Measurements from ENCODE around the gene EYA2.

The EYA2 gene

DNA sequence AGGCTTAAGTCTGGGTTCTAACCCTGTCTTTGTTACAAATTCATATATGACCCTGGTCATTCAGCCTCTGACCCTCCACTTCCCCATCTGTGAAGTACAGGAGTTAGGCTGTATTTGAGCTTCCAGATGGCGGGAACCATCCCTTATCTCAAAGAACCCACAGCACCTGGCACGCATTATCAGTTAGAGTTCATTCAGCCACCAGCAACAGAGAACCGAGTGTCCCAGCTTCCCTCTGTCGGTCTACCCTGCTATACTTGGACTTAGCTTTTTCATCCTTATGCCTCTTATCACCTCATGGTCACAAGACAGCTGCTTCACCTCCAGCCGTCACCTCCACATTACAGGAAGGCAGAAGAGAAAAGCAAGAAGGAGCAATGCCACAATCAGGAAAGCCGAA, 147.8 kb downstream of the EYA2 start:
- DNase-seq (ENCODE audit: low read depth, low spot score), result no peak
- H3K4me3 ChIP-seq (ENCODE audit: low read length), result no peak overlapping the region

DNA sequence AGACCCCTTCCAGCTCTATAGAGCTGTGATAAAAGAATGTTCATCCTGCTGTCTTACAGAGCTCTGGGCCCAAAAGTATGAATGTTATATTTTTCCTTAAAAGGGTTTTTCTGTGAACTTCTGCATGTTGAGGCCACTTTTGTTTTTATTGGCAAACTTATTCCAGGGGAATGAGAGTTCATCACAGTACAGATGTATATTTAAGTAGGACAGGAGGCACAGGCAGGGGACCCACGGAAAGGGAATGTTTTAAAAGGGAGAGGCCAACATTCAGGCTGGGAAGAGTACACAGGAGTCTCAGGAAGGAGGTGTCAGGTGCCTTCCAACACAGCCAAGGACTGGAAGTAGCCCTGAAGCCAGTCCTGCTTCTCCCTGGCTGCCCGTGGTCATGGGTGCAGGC, 148.4 kb downstream of the EYA2 start:
- no peak overlapping the region for H3K4me3 ChIP-seq (ENCODE audit: low read length)
- DNase-seq (ENCODE audit: low read depth, low spot score), result no peak

DNA sequence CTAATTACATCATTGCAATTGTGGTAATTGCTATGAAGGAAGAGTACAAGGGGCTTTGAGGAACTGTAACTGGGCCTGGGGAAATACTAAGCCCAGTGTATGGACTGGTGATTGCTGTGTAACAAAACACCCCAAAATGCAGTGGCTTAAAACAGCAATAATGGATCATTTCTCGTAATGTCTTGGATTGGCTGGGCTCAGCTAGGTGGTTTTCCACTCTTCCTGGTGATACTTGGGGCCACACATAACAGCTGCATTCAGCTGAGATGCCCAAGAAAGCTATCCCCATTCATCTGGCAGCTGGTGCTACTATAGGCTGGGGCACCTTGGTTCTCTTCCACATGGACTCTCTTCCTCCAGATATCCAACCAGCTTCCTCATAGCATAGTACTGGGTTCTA, 150.3 kb downstream of the EYA2 start:
- H3K4me3 ChIP-seq (ENCODE audit: low read length), result no peak overlapping the region
- DNase-seq (ENCODE audit: low read depth, low spot score), result no peak

DNA sequence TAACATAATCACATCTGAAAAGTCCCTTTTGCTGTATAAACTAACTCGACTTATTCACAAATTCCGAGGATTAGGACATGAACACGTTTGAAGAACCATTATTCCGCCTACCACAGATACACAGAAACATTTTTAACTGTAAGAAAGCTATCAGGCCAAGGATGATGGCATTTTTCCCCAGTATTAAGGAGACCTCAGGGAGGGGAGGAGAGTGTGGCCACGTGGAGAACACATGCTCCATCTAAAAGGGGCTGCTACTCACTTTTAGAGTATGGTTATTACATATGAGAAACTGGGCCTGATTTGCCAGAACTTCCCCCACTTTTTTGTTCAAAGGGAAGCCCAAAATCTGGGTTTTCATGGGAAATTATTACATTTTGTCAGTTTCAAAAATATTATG, 153.4 kb downstream of the EYA2 start:
- H3K4me3 ChIP-seq (ENCODE audit: low read length), result no peak overlapping the region

DNA sequence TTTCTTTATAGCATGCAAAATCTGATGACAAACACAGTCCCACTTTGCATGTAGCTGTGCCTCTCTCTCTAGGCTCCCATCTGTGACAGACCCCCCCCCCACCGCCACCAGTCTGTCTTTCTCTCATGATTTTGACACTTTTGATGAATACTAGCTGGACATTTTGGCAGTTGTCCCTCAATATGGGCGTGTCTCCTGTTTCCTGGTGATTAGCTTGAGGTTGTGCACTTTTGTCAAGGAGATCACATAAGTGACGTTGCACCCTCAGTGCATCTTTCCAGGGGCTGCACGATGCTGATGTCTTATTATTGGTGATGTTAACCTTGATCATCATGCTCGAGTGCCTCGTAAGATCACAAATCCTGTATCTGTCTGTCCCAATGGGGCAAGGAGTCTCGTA, 155.1 kb downstream of the EYA2 start:
- DNase-seq (ENCODE audit: low read depth, low spot score), result no peak
- H3K4me3 ChIP-seq (ENCODE audit: low read length), result no peak overlapping the region

More for the DNA sequence above, 153.4 kb downstream of the EYA2 start:
- DNase-seq (ENCODE audit: low read depth, low spot score), result no peak

DNA sequence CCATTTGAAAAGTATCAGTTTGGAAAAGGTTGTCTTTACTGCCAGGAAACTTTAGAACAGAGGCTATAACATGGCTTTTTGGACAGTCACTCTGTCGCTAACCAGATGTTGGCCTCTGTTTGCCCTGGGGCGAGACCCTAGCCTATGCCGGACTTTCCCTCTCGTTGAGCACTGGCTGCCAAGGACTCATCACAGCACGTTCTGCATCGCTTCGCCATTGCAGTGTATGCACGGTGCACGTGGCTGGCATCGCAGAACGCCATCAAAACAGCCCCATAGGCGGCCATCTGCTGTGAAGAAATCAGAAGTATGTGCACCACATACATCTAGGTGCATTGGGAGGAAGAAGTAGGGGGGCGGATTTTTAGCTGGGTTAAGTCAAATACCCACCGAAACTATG, 156.4 kb downstream of the EYA2 start:
- DNase-seq (ENCODE audit: low read depth, low spot score), result no peak
- no peak overlapping the region for H3K4me3 ChIP-seq (ENCODE audit: low read length)

DNA sequence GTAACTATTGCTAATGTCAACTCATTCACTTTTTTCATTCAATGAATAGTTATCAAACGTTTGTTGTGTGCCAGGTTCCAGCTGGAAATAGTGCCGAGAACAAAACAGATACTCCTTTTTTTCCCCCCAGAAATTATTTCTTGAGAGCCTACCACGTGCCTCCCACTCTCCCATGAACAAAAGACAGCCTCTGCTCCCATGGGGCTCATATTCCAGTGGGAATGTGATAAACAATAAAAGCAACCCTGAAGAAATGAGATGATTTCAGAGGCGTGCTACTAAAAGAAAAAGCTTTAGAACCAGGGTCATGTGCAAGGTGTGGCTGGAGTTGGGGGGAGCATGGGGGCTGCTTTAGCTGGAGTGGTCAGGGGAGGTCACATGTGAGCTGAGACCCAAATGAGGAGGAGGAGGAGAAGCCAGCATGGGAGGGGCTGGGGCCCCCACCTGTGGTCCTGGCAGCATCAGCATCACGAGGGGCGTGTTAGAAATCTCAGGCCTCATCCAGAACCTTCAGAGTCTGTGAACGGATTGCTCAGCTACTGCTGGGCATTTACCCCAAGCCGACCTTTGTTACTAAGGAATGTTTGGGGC, 157.4 kb downstream of the EYA2 start:
- DNase-seq (ENCODE audit: low read depth, low spot score), result no peak
- no peak overlapping the region for H3K4me3 ChIP-seq (ENCODE audit: low read length)

DNA sequence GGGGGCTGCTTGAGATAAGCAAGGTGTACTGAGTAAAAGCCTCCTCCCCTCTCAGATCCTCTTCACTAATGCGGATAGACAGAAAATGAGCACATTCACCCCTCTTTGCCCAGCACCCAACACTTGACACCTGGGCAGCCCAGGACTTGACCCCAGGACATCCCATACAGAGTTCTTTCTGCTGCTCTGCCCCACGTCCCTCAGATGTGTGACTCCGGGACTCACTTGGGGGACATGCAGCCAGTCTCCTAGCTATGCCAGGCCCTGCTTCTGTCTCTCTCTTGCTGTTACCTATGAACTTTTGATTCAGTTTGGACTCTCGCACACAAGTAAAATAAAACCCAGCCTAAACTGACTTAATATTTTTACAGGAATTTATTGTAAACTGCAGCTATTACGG, 159.9 kb downstream of the EYA2 start:
- no peak for DNase-seq (ENCODE audit: low read depth, low spot score)
- H3K4me3 ChIP-seq (ENCODE audit: low read length), result no peak overlapping the region

DNA sequence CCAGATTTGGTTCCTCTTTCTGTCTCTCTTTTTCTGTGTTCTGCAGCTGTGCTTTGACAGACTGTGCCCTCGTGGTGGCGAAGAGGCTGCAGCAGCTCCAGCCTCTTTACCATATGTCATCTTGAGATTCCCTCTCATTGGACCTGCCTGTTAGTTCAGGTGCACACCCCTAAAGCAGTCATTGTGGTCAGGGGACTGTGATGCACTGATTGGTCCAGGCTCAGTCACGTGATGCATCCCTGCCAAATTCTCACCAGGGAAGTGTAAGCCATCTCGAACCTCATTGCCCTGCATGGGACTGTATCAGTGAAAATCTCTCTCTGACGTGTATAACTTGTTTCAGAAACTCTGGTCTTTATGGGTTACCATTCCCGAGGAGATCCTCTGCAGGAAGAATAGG, 160.3 kb downstream of the EYA2 start:
- peak; percentile 14 for DNase-seq (ENCODE audit: low read depth, low spot score)
- no peak overlapping the region for H3K4me3 ChIP-seq (ENCODE audit: low read length)

DNA sequence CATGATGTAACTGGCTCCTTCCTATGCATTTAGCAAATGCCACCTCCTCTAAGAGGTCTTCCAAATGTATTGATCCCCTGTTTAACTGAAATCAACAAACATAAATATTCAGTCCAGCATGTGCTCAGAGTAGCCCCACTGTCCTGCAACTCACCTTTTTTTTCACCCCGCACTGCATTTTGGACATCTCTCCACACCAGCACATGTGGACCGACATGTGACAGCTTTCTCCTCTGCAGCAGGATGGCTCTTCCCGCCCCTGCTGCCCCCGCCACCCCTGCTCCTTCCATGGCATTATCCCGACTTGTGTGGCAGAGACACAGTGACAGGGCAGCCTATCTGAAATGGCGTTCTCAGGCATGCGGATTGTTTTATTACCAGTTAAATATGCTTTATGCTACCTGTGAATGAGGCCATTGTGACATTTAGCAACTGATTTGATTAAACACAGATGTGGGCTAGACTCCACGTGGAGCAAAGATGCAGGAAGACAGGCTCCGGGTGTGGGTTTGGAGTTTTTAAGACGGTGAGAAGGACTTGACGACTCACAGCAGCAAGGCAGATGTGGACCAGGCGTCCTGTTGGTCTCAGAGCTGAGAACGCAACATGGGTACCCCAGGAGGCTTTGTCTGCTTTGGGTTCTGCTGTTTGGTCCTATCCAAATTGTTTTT, 161.2 kb downstream of the EYA2 start:
- no peak overlapping the region for H3K4me3 ChIP-seq (ENCODE audit: low read length)
- DNase-seq (ENCODE audit: low read depth, low spot score), result no peak

DNA sequence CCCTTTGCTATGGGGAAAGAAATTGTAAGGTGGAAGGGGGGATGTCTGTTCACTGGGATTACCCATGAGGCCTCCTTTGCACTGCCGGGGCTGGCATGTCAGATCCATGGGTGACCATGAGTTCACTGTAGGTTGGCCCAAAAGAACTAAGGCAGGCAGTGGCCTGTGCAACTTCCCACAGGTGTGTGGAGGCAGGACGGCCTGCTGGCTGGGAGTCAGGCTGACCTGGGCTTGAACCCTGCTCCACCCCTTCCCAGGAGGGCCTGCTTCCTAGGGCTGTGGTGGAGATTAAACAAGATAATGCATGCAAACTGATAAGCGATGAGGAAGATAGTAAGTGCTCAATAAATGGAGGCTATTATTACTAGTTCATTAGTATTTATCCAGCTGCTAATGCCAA, 163.0 kb downstream of the EYA2 start:
- no peak overlapping the region for H3K4me3 ChIP-seq (ENCODE audit: low read length)
- DNase-seq (ENCODE audit: low read depth, low spot score), result no peak

DNA sequence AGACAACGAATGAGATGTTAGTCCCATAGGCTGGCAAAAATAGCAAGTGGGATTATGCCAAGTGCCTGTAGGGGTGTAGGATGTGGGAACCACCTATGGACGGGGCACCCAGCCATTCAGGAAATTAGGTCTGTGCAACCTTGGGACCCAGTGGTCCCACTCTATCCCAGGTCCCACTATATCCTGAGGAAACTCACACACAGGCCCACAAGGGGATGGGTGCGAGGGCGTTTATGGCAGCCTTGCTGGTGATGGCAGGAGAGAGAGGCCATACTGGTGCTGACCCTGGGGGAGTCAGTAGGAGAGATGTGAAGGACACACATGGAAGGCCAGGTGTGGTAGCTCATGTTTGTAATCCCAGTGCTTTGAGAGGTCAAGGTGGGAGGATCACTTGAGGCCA, 163.6 kb downstream of the EYA2 start:
- H3K4me3 ChIP-seq (ENCODE audit: low read length), result no peak overlapping the region
- DNase-seq (ENCODE audit: low read depth, low spot score), result no peak

DNA sequence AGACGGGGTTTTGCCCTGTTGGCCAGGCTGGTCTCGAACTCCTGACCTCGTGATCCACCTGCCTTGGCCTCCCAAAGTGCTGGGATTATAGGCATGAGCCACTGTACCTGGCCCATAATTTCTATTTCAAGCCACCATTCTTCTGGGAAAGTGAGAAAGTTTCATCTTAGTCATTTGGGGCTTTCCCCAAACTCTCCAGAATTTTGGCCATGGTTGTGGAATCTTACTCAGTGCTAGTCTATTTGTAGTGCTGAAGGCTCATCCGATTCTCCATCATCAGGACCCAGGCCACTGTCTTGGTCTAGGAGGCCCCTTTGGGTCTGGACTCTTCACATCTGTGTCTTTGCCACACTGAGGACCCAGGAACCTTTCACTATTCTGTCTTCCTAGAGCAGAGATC, 164.9 kb downstream of the EYA2 start:
- no peak overlapping the region for H3K4me3 ChIP-seq (ENCODE audit: low read length)
- DNase-seq (ENCODE audit: low read depth, low spot score), result no peak

DNA sequence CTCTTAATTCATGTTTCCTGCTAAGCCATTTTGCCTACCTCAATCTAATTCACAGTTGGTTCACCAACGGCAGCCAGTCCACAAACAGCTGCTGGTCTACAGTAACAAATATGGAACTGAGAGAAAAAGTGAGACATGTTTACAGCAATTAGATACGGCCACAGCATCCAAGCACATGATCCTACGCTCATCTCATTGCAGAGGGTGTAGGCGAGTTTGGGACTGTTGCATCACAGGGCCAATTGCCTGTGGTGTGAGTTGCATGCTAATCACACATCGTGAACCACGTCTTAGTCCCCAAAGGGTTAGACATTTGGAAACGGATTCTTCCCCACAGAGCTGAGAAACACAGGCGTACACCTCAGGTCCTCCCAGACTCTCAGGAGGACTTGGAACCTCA, 166.9 kb downstream of the EYA2 start:
- no peak overlapping the region for H3K4me3 ChIP-seq (ENCODE audit: low read length)
- no peak for DNase-seq (ENCODE audit: low read depth, low spot score)

DNA sequence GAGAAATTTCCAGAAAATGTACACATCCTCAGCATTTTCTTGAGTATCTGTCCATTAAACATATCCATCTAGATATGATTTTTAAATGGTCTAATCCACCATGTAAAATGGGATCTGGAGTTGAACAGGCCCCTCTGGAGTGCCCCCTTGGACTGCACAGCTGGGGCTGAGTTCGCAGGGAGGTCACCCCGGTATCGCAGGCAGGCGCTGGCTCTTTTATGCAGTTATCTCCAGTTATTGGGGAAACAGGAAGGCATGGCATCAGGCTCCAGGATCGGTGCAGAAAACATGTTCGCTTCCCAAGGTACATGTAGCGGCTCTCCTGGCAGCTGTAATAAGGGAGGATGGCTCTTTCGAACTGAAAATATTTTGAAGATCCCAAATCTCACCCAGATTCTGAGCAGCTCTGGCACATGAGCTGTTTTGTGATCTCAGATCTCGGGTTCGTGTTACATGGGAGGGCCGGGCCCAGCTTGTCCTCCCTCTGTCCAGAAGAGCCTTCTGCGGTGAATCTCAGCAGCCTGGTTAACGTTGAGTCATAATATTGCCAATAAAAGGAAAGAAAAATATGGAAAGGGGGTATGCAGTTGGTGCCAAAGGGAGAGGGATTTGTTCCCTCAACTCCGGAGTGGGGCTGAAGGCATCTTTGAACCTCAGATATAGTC, 167.7 kb downstream of the EYA2 start:
- H3K4me3 ChIP-seq (ENCODE audit: low read length), result no peak overlapping the region
- DNase-seq (ENCODE audit: low read depth, low spot score), result no peak

DNA sequence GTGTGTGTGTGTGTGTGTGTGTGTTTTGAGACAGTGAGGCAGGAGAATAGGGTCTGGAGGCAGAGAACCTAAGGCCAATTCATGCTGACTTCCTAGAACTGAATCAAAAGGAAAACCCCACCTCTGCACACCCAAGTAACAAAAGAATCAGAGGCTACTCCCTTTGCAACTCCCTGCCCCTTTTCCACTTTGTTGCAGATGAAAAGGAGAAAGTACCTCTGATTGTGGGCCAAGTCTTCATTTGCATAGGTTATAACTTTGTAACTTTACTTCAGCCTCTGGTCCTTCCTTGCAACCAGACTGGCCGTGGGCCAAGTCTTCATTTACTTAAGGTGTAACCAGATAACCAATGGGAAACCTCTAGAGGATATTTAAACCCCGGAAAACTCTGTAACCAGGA, 168.8 kb downstream of the EYA2 start:
- no peak for DNase-seq (ENCODE audit: low read depth, low spot score)
- H3K4me3 ChIP-seq (ENCODE audit: low read length), result no peak overlapping the region

DNA sequence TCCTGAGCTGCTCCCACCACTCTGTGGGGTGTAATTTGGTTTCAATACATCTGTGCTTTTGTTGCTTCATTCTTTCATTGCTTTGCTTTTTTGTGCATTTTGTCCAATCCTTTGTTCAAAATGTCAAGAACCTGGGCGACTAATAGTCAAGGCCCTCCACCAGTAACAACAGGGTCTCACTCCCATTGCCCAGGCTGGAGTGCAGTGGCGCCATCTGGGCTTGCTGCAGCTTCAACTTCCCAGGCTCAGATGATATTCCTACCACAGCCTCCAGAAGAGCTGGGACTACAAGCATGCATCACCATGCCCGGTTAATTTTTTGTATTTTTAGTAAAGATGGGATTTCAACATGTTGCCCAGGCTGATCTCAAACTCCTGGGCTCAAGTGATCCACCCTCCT, 169.2 kb downstream of the EYA2 start:
- DNase-seq (ENCODE audit: low read depth, low spot score), result no peak
- no peak overlapping the region for H3K4me3 ChIP-seq (ENCODE audit: low read length)

DNA sequence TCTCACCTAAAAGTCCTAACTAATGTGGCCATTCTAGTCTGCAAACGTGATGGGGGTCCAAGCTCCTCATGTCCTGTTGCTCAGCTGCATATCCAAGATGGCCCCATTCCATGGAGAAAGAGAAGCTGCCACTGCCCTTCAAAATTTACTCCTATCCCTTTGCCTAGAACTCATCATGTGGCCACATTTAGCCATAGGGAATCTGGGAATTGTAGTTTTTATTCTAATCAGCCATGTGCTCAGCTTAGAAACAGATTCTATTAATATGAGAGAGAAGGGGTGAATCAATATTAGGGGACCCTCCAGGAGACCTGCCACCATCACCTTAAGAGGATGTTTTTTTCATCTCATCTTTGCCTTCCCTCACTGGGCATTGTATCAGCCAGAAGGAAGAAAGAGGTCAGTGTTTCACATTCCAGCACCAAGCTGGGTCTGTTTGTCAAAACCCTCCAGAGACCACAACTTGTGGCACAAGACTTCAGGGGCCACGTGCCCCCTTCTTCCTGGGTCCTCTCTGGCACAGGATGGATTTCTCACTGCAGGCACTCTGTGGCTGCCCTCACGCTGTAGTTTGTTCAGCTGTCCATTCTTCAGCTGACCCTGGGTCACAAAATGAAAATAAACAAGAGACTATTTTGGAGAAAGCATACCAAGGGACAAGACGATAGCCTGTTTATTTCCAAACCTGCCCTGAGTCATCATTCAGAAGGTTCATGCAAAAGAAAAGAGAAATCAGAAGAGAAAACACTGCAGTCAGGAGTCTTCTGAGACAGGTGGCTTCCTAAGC, 172.0 kb downstream of the EYA2 start:
- H3K4me3 ChIP-seq (ENCODE audit: low read length), result no peak overlapping the region
- no peak for DNase-seq (ENCODE audit: low read depth, low spot score)

DNA sequence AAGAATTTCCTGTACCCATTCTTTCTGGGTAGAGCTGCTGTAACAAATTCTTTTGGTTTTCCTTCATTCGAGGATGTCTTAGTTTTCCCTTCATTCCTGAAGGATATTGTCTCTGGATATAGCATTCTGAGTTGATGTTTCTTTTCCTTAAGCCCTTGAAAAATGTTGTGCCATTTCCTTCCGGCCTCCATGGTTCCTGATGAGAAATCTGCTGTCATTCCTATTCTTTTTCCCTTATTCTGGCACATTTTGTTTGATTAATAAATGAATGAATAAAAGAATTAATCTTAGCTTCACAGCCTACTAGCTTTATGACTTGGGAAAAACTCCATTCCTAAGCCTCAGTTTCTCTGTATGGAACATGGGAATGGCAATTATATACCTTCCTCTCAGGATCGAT, 173.1 kb downstream of the EYA2 start:
- DNase-seq (ENCODE audit: low read depth, low spot score), result no peak
- no peak overlapping the region for H3K4me3 ChIP-seq (ENCODE audit: low read length)

DNA sequence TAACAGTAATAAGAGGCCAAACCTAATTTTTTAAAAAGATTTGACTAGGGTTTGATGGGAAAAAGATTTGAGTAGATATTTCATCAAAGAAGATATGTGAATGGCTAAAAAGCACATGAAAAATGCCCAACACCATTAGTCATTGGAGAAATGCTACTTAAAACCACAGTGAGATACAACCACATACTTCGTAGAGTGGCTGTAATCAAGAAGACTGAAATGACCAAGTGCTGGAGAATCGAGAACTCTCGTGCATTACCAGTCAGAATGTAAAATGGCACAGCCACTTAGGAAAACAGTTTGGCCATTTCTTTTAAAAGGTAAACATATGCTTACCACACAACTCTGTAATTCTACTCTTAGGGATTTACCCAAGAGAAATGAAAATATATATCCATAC, 175.5 kb downstream of the EYA2 start:
- no peak overlapping the region for H3K4me3 ChIP-seq (ENCODE audit: low read length)
- DNase-seq (ENCODE audit: low read depth, low spot score), result no peak
